ENCODE measurements around the gene AR. TPM values are rescaled to one million over a fixed set of nuclear protein-coding genes. Genes with fewer than 3 reads are reported as not detected.

AR gene
- total and polyA plus RNA-seq, 2 of the 4 experiments (the other 2 are of a cell fraction), result 1.5 to 4.7 TPM

DNA sequence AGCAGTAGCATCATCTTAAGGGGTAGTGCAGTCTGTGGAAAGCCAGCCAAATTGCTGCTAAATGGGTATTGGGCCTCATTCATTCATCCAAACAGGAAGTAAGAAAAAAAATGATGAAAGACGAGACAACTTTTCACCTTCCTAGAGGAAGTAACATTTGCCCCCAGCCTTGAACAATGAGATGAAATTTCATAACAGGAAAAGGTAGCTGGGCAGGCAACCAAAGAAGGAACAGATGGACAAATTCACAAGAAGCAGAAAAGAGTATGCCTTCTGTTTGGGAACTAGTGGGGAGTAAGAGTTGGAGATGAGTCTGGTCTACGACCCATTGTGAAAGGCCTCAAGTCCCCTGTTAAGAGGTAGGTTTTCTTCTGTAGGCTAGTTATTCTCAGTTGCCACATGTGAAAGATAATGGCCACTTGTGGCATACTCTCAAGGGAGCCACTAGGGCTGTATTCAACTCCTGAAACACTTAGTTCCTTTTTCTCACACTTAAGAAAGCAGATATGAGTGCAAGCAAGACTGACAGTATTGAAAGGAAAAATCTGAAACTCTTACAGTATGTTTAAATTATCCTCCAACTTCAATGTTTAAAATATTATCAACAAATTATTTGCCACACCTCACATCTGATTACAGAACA is 190.4 kb downstream of the AR start:
- dilution Hi-C loops (cut with HindIII; ENCODE audit: low sequenced_read_pairs, unreplicated experiment) (no loop called here), intact Hi-C loops (cut with micrococcal nuclease) (no loop called here), in situ Hi-C loops (cut with MboI; ENCODE audit: low sequenced_read_pairs) (no loop called here)
- no peak overlapping the region for H3K27ac ChIP-seq (ENCODE audit: insufficient read depth, low read length)
- peaks cover 4% of the 10 kb centered on the region for H3K27me3 ChIP-seq (ENCODE audit: control insufficient read depth, insufficient read depth, low read length)
- no peaks in the 10 kb centered on the region for H3K4me1 ChIP-seq (ENCODE audit: control insufficient read depth, insufficient read depth, low read length)
- H4K5ac ChIP-seq (ENCODE audit: low read depth, low read length), result no peak overlapping the region
- ChIA-PET POLR2A (ENCODE audit: unreplicated experiment) (no interaction called here), CTCF (interaction anchor here (0.8 kb wide), 1 partner anchor 15 kb away, joined by 3 read pairs; no protein-coding TSS in a partner anchor)
- no peak overlapping the region for H2BK15ac ChIP-seq (ENCODE audit: low read depth, low read length)
- no peak overlapping the region for H2AK5ac ChIP-seq (ENCODE audit: low read depth, low read length)
- no peak overlapping the region for H3K4me2 ChIP-seq (ENCODE audit: low read depth, low read length)
- no peak overlapping the region for H2AK9ac ChIP-seq (replicated peaks; ENCODE audit: low read depth, low read length, poor library complexity)
- H3K14ac ChIP-seq (replicated peaks; ENCODE audit: low read depth, low read length), result no peak overlapping the region
- no peaks in the 10 kb centered on the region for H3K9me1 ChIP-seq (ENCODE audit: insufficient read depth, low read length)
- WGBS, 2 experiments (ENCODE audit: extremely low coverage in 2 of 2, insufficient read length in 1 of 2), result no CpG with 5 or more reads among the region's 2 CpGs
- no TSS peak for BruUV-seq (replicated peaks)
- H4K91ac ChIP-seq (ENCODE audit: insufficient read depth, low read depth, low read length), result no peak overlapping the region
- no peak overlapping the region for H3K18ac ChIP-seq (ENCODE audit: low read depth, low read length)
- ATAC-seq (ENCODE audit: low read depth), result no peak
- no peaks in the 10 kb centered on the region for H3K9me3 ChIP-seq (ENCODE audit: control insufficient read depth, insufficient read depth, low read length)
- H3K36me3 ChIP-seq (ENCODE audit: control insufficient read depth, insufficient read depth, low read length), result no peaks in the 10 kb centered on the region
- no peak overlapping the region for H4K8ac ChIP-seq (ENCODE audit: low read depth in 2 of 2, low read length in 2 of 2)
- no peak overlapping the region for H2BK5ac ChIP-seq (ENCODE audit: low read depth, low read length, poor library complexity, severe bottlenecking)
- H2AFZ ChIP-seq (replicated peaks; ENCODE audit: low read length, poor library complexity), result no peak overlapping the region
- no peak overlapping the region for H3K4me3 ChIP-seq (ENCODE audit: insufficient read depth, low read depth, low read length)
- H3K79me1 ChIP-seq (ENCODE audit: low read depth in 1 of 2, low read length in 2 of 2), result no peaks in the 10 kb centered on the region
- H3K4ac ChIP-seq (ENCODE audit: low read depth, low read length), result no peak overlapping the region
- DNase-seq, result no peak
- H3K56ac ChIP-seq (ENCODE audit: extremely low read depth, insufficient read depth, low read length), result no peak overlapping the region
- no peak overlapping the region for H3K23ac ChIP-seq (ENCODE audit: low read depth, low read length)
- TF ChIP-seq SMC3 (IDR thresholded peaks at IDR 0.05; ENCODE audit: low read depth, low read length) (no peak), POLR2A (IDR thresholded peaks at IDR 0.05; ENCODE audit: low read depth, low read length) (no peak), RAD21 (IDR thresholded peaks at IDR 0.05; ENCODE audit: low read length) (no peak), NFE2L2 (IDR thresholded peaks at IDR 0.05; ENCODE audit: low read depth, low read length) (no peak), RFX5 (IDR thresholded peaks at IDR 0.05; ENCODE audit: low read depth, low read length) (no peak), CHD1 (IDR thresholded peaks at IDR 0.05; ENCODE audit: low read depth, low read length) (no peak), FOS (IDR thresholded peaks at IDR 0.05; ENCODE audit: low read depth, low read length) (no peak), MAFK (IDR thresholded peaks at IDR 0.05; ENCODE audit: low read depth, low read length) (no peak), RCOR1 (IDR thresholded peaks at IDR 0.05; ENCODE audit: insufficient replicate concordance, low read length) (no peak), MXI1 (IDR thresholded peaks at IDR 0.05; ENCODE audit: borderline replicate concordance, low read depth, low read length) (no peak)
- TF ChIP-seq, protein P1, sequence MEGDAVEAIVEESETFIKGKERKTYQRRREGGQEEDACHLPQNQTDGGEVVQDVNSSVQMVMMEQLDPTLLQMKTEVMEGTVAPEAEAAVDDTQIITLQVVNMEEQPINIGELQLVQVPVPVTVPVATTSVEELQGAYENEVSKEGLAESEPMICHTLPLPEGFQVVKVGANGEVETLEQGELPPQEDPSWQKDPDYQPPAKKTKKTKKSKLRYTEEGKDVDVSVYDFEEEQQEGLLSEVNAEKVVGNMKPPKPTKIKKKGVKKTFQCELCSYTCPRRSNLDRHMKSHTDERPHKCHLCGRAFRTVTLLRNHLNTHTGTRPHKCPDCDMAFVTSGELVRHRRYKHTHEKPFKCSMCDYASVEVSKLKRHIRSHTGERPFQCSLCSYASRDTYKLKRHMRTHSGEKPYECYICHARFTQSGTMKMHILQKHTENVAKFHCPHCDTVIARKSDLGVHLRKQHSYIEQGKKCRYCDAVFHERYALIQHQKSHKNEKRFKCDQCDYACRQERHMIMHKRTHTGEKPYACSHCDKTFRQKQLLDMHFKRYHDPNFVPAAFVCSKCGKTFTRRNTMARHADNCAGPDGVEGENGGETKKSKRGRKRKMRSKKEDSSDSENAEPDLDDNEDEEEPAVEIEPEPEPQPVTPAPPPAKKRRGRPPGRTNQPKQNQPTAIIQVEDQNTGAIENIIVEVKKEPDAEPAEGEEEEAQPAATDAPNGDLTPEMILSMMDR (conservative IDR thresholded peaks at IDR 0.05; ENCODE audit: low read depth, low read length), result no peak
- TF ChIP-seq, protein P2, sequence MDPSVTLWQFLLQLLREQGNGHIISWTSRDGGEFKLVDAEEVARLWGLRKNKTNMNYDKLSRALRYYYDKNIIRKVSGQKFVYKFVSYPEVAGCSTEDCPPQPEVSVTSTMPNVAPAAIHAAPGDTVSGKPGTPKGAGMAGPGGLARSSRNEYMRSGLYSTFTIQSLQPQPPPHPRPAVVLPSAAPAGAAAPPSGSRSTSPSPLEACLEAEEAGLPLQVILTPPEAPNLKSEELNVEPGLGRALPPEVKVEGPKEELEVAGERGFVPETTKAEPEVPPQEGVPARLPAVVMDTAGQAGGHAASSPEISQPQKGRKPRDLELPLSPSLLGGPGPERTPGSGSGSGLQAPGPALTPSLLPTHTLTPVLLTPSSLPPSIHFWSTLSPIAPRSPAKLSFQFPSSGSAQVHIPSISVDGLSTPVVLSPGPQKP (IDR thresholded peaks at IDR 0.05; ENCODE audit: borderline replicate concordance, low read depth, low read length), result no peak
- TF ChIP-seq, protein P3, sequence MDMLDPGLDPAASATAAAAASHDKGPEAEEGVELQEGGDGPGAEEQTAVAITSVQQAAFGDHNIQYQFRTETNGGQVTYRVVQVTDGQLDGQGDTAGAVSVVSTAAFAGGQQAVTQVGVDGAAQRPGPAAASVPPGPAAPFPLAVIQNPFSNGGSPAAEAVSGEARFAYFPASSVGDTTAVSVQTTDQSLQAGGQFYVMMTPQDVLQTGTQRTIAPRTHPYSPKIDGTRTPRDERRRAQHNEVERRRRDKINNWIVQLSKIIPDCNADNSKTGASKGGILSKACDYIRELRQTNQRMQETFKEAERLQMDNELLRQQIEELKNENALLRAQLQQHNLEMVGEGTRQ (IDR thresholded peaks at IDR 0.05; ENCODE audit: low read depth, low read length), result no peak
- H2BK120ac ChIP-seq (ENCODE audit: low read depth, low read length), result no peak overlapping the region
- no peak overlapping the region for H3K9ac ChIP-seq (ENCODE audit: low read depth, low read length)
- no peak overlapping the region for H2BK20ac ChIP-seq (ENCODE audit: low read depth, low read length)
- no peaks in the 10 kb centered on the region for H4K20me1 ChIP-seq (ENCODE audit: insufficient read depth, low read length)

Data from IMR-90 (cell line).